ENCODE data around the gene HNRNPL. TPM values are rescaled to one million over a fixed set of nuclear protein-coding genes. Genes with fewer than 3 reads are reported as not detected.
"Not testable (repeated sequence)": the region's sequence is repeated elsewhere in the genome, so short reads cannot be mapped to it uniquely, and the experiment has no call there.

HNRNPL gene
- total and polyA plus RNA-seq, 9 donors = 195 to 355 (median 281) TPM

DNA sequence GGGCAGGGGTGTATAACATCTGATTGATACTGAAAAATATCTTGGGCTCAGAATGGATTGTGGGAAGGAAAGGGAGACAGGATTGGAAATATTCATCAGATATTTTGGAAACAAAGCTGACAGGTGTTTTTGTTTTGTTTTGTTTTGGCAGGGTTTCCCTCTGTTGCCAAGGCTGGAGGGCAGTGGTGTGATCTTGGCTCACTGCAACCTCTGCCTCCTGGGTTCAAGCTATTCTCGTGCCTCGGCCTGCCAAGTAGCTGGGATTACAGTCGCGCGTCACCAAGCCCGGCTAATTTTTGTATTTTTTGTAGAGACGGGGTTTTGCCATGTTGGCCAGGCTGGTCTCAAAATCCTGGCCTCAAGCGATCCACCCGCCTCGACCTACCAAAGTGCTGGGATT, 23.6 kb upstream of the HNRNPL start:
- not testable (repeated sequence) for H3K9me3 ChIP-seq (replicated peaks; ENCODE audit: control insufficient read depth, low read depth, low read length); H3K4me3 ChIP-seq (ENCODE audit: low read length); H3K36me3 ChIP-seq (ENCODE audit: control insufficient read depth, insufficient read depth, low read length); DNase-seq; H3K27me3 ChIP-seq (ENCODE audit: control insufficient read depth, insufficient read depth, low read length)
- peak overlapping the region; percentile 48 for H3K27ac ChIP-seq (ENCODE audit: low read length)
- WGBS (ENCODE audit: insufficient coverage) = 69% methylated on average over 8 of the region's 10 CpGs
- H3K4me1 ChIP-seq (ENCODE audit: control insufficient read depth, insufficient read depth, low read length) = peaks cover 56% of the 10 kb centered on the region

- H3K9me3 ChIP-seq (replicated peaks; ENCODE audit: control insufficient read depth, low read depth, low read length) = no peaks in the 10 kb centered on the region
- H3K27me3 ChIP-seq (ENCODE audit: control insufficient read depth, insufficient read depth, low read length) = no peaks in the 10 kb centered on the region
- H3K36me3 ChIP-seq (ENCODE audit: control insufficient read depth, insufficient read depth, low read length) = no peaks in the 10 kb centered on the region
- no peak for DNase-seq
- no peak overlapping the region for H3K27ac ChIP-seq (ENCODE audit: low read length)
- no peak overlapping the region for H3K4me3 ChIP-seq (ENCODE audit: low read length)
- WGBS (ENCODE audit: insufficient coverage) = 86% methylated on average over 12 of the region's 19 CpGs
- peaks cover 32% of the 10 kb centered on the region for H3K4me1 ChIP-seq (ENCODE audit: control insufficient read depth, insufficient read depth, low read length)
Observed at GRCh38 chr19:38870612-38871011, 20.8 kb upstream of the HNRNPL start.

DNA sequence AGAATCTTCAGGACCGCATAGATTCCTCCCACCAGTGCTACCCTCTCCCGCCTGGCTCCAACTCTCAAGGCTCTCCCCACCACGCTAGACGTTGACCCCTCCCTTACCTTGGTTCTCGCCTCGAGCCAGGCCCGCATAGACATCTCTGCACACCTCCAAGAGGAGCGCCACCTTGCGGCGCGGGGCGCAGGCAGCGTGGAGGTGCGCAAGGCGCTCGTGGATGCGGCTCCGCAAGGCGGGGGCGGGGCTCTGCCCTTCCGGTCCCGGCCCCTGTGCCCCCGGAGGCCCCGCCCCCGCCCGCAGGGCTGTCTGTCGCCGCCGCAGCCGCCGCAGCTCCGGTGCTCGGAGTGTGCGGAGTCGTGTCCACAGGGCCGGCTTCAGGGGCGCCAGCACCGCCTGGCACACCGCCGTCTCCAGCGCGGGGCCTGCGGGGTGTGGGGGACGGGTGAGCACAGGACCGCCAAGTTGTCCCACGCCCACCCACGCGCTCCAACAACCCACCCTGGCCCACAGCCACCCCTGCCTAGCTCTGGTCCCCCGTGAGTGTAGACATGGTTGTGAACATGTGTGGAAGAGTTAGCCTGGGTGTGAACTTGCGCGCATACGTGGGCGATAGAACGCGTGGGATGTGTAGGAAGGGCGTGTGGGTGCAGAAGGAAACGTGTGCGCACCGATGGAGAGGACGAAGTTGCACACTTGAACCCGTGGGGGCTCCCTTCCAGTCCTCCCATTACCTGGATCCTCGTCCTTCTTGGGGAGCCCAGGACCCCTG, 20.2 kb upstream of the HNRNPL start:
- Histone ChIP-seq H3K4me3 (ENCODE audit: low read length) (peak overlapping the region; percentile 53), H3K27ac (ENCODE audit: low read length) (no peak overlapping the region)
- WGBS (ENCODE audit: insufficient coverage) = 15% methylated on average over 47 of the region's 62 CpGs

DNA sequence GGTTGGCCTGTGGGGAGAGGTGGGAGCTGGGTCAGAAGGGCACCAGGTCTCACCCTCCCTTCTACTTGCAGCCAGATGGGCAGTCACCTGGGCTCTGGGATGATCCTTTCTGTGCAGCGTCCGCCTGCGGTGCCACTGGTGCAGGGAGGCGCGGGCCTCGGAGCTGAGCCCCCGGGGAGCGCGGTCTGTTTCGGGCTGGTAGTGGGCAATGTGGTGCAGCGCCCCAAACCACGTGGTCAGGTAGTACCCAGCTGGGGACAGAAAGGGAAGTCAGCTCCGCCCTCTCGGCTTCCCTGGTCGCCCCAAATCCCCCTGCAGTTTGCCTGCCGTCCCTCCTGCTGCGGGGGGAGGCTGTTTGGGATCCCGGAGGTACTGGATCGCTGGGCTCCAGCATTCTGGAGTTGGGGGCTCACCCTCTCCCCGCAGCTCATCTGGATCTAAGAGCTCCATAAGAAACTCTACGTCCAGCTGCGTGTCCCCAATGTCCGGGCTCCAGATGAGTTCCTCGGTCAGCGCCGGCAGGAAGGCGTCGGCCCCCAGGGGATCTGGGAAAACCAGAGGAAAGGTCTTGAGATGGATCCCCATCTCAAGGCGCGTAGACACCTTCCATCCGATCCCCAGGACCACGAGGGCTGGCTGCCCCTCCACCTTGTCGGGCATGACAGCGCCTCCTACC, 19.5 kb upstream of the HNRNPL start:
- H3K4me3 ChIP-seq (ENCODE audit: low read length) = peak overlapping the region; percentile 53
- 7% methylated on average over 34 of the region's 34 CpGs for WGBS (ENCODE audit: insufficient coverage)
- H3K9me3 ChIP-seq (replicated peaks; ENCODE audit: control insufficient read depth, low read depth, low read length) = no peaks in the 10 kb centered on the region
- H3K27me3 ChIP-seq (ENCODE audit: control insufficient read depth, insufficient read depth, low read length) = no peaks in the 10 kb centered on the region
- H3K4me1 ChIP-seq (ENCODE audit: control insufficient read depth, insufficient read depth, low read length) = peaks cover 33% of the 10 kb centered on the region
- H3K27ac ChIP-seq (ENCODE audit: low read length) = no peak overlapping the region
- no peaks in the 10 kb centered on the region for H3K36me3 ChIP-seq (ENCODE audit: control insufficient read depth, insufficient read depth, low read length)
- peak; percentile 35 for DNase-seq

More for the DNA sequence above, 20.2 kb upstream of the HNRNPL start:
- peaks cover 30% of the 10 kb centered on the region for H3K4me1 ChIP-seq (ENCODE audit: control insufficient read depth, insufficient read depth, low read length)
- H3K36me3 ChIP-seq (ENCODE audit: control insufficient read depth, insufficient read depth, low read length) = no peaks in the 10 kb centered on the region
- H3K27me3 ChIP-seq (ENCODE audit: control insufficient read depth, insufficient read depth, low read length) = no peaks in the 10 kb centered on the region
- DNase-seq = peak; percentile 74
- H3K9me3 ChIP-seq (replicated peaks; ENCODE audit: control insufficient read depth, low read depth, low read length) = no peaks in the 10 kb centered on the region

DNA sequence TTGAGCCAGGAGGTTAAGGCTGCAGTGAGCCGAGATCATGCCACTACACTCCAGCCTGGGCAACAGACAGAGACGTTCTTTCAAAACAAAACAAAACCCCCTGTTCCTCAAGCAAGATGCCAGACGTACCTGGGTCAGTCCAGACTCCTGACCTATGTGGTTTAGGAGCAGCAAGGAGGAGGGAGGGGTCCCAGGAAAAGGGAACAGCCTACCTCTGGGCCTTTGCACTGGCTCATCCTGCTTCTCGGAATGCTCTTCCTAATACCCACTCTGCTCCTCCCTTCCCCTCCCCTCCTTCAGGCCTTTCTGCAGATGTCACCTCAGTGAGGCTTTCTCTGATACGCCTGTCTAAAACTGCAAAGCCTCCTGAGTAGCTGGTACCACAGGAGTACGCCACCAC, 18.8 kb upstream of the HNRNPL start:
- H3K9me3 ChIP-seq (replicated peaks; ENCODE audit: control insufficient read depth, low read depth, low read length) = no peaks in the 10 kb centered on the region
- no peak overlapping the region for H3K4me3 ChIP-seq (ENCODE audit: low read length)
- H3K27ac ChIP-seq (ENCODE audit: low read length) = no peak overlapping the region
- 100% methylated on average over 1 of the region's 6 CpGs for WGBS (ENCODE audit: insufficient coverage)
- DNase-seq = no peak
- H3K36me3 ChIP-seq (ENCODE audit: control insufficient read depth, insufficient read depth, low read length) = no peaks in the 10 kb centered on the region
- H3K4me1 ChIP-seq (ENCODE audit: control insufficient read depth, insufficient read depth, low read length) = peaks cover 28% of the 10 kb centered on the region
- no peaks in the 10 kb centered on the region for H3K27me3 ChIP-seq (ENCODE audit: control insufficient read depth, insufficient read depth, low read length)

DNA sequence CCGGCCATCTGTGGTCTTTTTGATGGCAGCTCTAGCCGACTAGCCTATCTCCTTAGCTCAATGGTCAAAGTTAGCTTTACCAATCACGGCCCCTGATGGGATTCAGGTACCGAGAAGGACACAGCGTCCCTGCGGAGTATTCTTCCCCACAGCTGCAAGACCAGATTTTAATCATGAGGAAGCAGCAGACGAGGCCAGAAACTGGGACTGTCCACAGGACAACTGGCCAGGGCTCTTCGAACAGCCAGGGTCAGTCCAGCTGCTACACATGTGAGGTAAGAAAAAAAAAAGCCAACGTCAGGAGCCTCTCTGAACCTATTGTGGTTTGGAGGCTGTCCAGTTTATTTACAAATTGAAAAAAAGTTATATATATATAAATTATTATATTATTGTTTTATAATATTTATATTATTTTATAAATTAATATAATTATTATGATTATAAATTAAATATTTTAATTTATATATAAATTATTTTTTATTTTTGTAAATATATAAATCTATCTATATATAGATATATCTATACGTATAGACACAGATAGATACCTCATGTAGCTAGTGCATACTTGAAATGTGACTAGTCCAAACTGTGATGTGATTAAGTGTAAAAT, 17.5 kb upstream of the HNRNPL start:
- Histone ChIP-seq H3K4me3 (ENCODE audit: low read length) (no peak overlapping the region), H3K27me3 (ENCODE audit: control insufficient read depth, insufficient read depth, low read length) (no peaks in the 10 kb centered on the region), H3K9me3 (replicated peaks; ENCODE audit: control insufficient read depth, low read depth, low read length) (no peaks in the 10 kb centered on the region), H3K36me3 (ENCODE audit: control insufficient read depth, insufficient read depth, low read length) (no peaks in the 10 kb centered on the region), H3K4me1 (ENCODE audit: control insufficient read depth, insufficient read depth, low read length) (peaks cover 35% of the 10 kb centered on the region), H3K27ac (ENCODE audit: low read length) (no peak overlapping the region)
- WGBS (ENCODE audit: insufficient coverage) = 71% methylated on average over 6 of the region's 10 CpGs
- DNase-seq = peak; percentile 61

- 5% methylated on average over 4 of the region's 10 CpGs for WGBS (ENCODE audit: insufficient coverage)
- peaks cover 25% of the 10 kb centered on the region for H3K4me1 ChIP-seq (ENCODE audit: control insufficient read depth, insufficient read depth, low read length)
Observed at GRCh38 chr19:38862321-38863059, 12.7 kb upstream of the HNRNPL start.

GRCh38 chr19:38861368-38861767, 11.6 kb upstream of the HNRNPL start:
- H3K4me1 ChIP-seq (ENCODE audit: control insufficient read depth, insufficient read depth, low read length) = peaks cover 24% of the 10 kb centered on the region
- H3K27ac ChIP-seq (ENCODE audit: low read length) = no peak overlapping the region
- H3K27me3 ChIP-seq (ENCODE audit: control insufficient read depth, insufficient read depth, low read length) = no peaks in the 10 kb centered on the region
- no peaks in the 10 kb centered on the region for H3K36me3 ChIP-seq (ENCODE audit: control insufficient read depth, insufficient read depth, low read length)
- DNase-seq = no peak
- no CpG with 5 or more reads among the region's 3 CpGs for WGBS (ENCODE audit: insufficient coverage)
- H3K4me3 ChIP-seq (ENCODE audit: low read length) = no peak overlapping the region
- no peaks in the 10 kb centered on the region for H3K9me3 ChIP-seq (replicated peaks; ENCODE audit: control insufficient read depth, low read depth, low read length)

More at GRCh38 chr19:38862321-38863059, 12.7 kb upstream of the HNRNPL start:
- DNase-seq = peak; percentile 97
- Histone ChIP-seq H3K27ac (ENCODE audit: low read length) (peak overlapping the region; percentile 50), H3K27me3 (ENCODE audit: control insufficient read depth, insufficient read depth, low read length) (no peaks in the 10 kb centered on the region), H3K36me3 (ENCODE audit: control insufficient read depth, insufficient read depth, low read length) (no peaks in the 10 kb centered on the region), H3K4me3 (ENCODE audit: low read length) (no peak overlapping the region), H3K9me3 (replicated peaks; ENCODE audit: control insufficient read depth, low read depth, low read length) (no peaks in the 10 kb centered on the region)

GRCh38 chr19:38859631-38860204, 9.9 kb upstream of the HNRNPL start:
- H3K9me3 ChIP-seq (replicated peaks; ENCODE audit: control insufficient read depth, low read depth, low read length); H3K4me3 ChIP-seq (ENCODE audit: low read length); H3K27me3 ChIP-seq (ENCODE audit: control insufficient read depth, insufficient read depth, low read length); H3K27ac ChIP-seq (ENCODE audit: low read length); DNase-seq; H3K36me3 ChIP-seq (ENCODE audit: control insufficient read depth, insufficient read depth, low read length): not testable (repeated sequence)
- H3K4me1 ChIP-seq (ENCODE audit: control insufficient read depth, insufficient read depth, low read length) = peaks cover 24% of the 10 kb centered on the region
- 23% methylated on average over 7 of the region's 21 CpGs for WGBS (ENCODE audit: insufficient coverage)

All from muscle of leg (tissue), 11 donors.